Smooth muscle cell (in vitro differentiated cells): ENCODE data around the gene ACTR3. TPM values are rescaled to one million over a fixed set of nuclear protein-coding genes. Genes with fewer than 3 reads are reported as not detected.

ENCODE experiments used
- DNase-seq: peaks from one replicate; lab custom pipeline; 2025; ENCODE audit not compliant: unreplicated experiment; lab: John Stamatoyannopoulos, UW
- H2AFZ ChIP-seq: fragments of 200-600 bp; sonication (generic); 2 replicates; pipeline ENCODE4 v1.6.0; 2016; ENCODE audit warnings: antibody characterized with exemption, low read depth, mild to moderate bottlenecking
- H3F3A ChIP-seq: fragments of 200-600 bp; sonication (generic); 2 replicates; pipeline ENCODE4 v1.6.0; 2017; ENCODE audit warnings: antibody characterized with exemption, low read depth
- H3K27ac ChIP-seq: fragments of 200-600 bp; sonication (generic); 2 replicates; pipeline ENCODE4 v1.5.1; 2016; ENCODE audit warnings: low read depth, mild to moderate bottlenecking
- H3K27me3 ChIP-seq: fragments of 200-600 bp; sonication (generic); 2 replicates; pipeline ENCODE4 v1.6.1; 2016; ENCODE audit warnings: low read depth, mild to moderate bottlenecking
- H3K36me3 ChIP-seq: fragments of 200-600 bp; sonication (generic); 2 replicates; pipeline ENCODE4 v1.5.1; 2016; ENCODE audit warnings: low read depth
- H3K4me1 ChIP-seq: fragments of 200-600 bp; sonication (generic); 2 replicates; pipeline ENCODE4 v1.5.1; 2016; ENCODE audit warnings: low read depth
- H3K4me2 ChIP-seq: fragments of 200-600 bp; sonication (generic); 2 replicates; pipeline ENCODE4 v1.6.0; 2016; ENCODE audit warnings: mild to moderate bottlenecking
- H3K4me3 ChIP-seq: fragments of 200-600 bp; sonication (generic); 2 replicates; pipeline ENCODE4 v1.5.1; 2016; ENCODE audit warnings: mild to moderate bottlenecking
- H3K79me2 ChIP-seq: fragments of 200-600 bp; sonication (generic); 2 replicates; pipeline ENCODE4 v1.6.0; 2016; ENCODE audit warnings: low read depth, mild to moderate bottlenecking
- H3K9ac ChIP-seq: fragments of 200-600 bp; sonication (generic); 2 replicates; pipeline ENCODE4 v1.6.0; 2016; ENCODE audit warnings: low read depth
- H3K9me3 ChIP-seq: fragments of 200-600 bp; sonication (generic); replicated peaks from 2 replicates; pipeline ENCODE4 v1.5.1; 2016; ENCODE audit warnings: low read depth
- H4K20me1 ChIP-seq: fragments of 200-600 bp; sonication (generic); 2 replicates; pipeline ENCODE4 v1.6.0; 2016; ENCODE audit warnings: low read depth
- CTCF ChIP-seq: fragments of 200-600 bp; sonication (generic); IDR thresholded peaks from 2 replicates; pipeline ENCODE4 v1.5.1; 2017; ENCODE audit warnings: borderline replicate concordance, mild to moderate bottlenecking, antibody characterized with exemption; ENCODE audit not compliant: insufficient read depth, poor library complexity, severe bottlenecking
- WGBS: methylation state at CpG from one replicate; pipeline ENCODE4 v1.1.7; 2016; ENCODE audit warnings: low lambda C conversion rate; 5-methylcytosine and 5-hydroxymethylcytosine counted together
- polyA plus RNA-seq: library from polyadenylated mRNA; unstranded; fragments of >200 nt; fragmentation: Nextera tagmentation; extraction: Ambion mirVana; gene quantifications from 2 replicates; pipeline ENCODE4 v1.2.1, GENCODE V29; 2016
- total RNA-seq: library from RNA; depleted of rRNA; stranded (reverse); fragments of >200 nt; gene quantifications from 2 replicates; pipeline ENCODE4 v1.2.3, GENCODE V29; 2014

ACTR3 gene
- total and polyA plus RNA-seq, 2 experiments from 2014 or later = 173 to 263 TPM

DNA sequence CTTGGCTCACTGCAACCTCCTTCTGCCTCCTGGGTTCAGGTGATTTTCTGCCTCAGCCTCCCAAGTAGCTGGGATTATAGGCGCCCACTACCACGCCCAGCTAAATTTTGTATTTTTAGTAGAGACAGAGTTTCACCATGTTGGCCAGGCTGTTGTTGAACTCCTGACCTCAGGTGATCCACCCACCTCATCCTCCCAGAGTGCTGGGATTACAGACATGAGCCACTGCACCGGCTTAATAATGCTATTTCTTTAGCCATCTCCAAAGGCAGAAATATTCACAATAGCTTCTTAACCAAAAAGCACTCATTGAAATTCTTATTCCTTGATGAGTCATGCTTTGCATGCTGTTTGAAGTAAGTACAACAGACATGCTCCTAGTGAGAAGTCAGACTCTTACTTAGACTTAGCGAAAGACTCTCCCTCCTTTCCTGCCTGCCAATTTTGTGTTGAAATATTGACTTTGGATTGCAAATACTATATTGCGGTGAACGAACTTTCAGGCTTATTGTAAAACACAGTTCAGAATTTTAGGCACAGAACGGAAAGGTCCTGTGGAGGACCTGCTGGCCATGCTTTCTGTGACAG lies 4.4 kb downstream of the ACTR3 start:
- peaks cover 66% of the 10 kb centered on the region for H3K4me1 ChIP-seq
- no peaks in the 10 kb centered on the region for H3K9me3 ChIP-seq
- peaks cover 33% of the 10 kb centered on the region for H3F3A ChIP-seq
- peaks cover 78% of the 10 kb centered on the region for H4K20me1 ChIP-seq
- no peak overlapping the region for H3K4me3 ChIP-seq
- H3K4me2 ChIP-seq = peak overlapping the region; percentile 98
- no peaks in the 10 kb centered on the region for H3K27me3 ChIP-seq
- H2AFZ ChIP-seq = no peak overlapping the region
- H3K36me3 ChIP-seq = no peaks in the 10 kb centered on the region
- H3K79me2 ChIP-seq = peaks cover 92% of the 10 kb centered on the region
- 51% methylated on average over 7 of the region's 7 CpGs for WGBS
- no peak for TF ChIP-seq CTCF
- no peak for DNase-seq
- H3K9ac ChIP-seq = peak overlapping the region; percentile 7
- peak overlapping the region; percentile 73 for H3K27ac ChIP-seq

GRCh38 chr2:113895301-113895700 lies 5.4 kb downstream of the ACTR3 start:
- Histone ChIP-seq H3F3A (peaks cover 33% of the 10 kb centered on the region), H3K9ac (no peak overlapping the region), H3K9me3 (no peaks in the 10 kb centered on the region), H2AFZ (no peak overlapping the region), H3K79me2 (peaks cover 100% of the 10 kb centered on the region), H3K27ac (peak overlapping the region; percentile 73), H3K36me3 (no peaks in the 10 kb centered on the region), H3K4me3 (no peak overlapping the region), H3K4me2 (peak overlapping the region; percentile 98), H3K4me1 (peaks cover 66% of the 10 kb centered on the region), H3K27me3 (no peaks in the 10 kb centered on the region), H4K20me1 (peaks cover 88% of the 10 kb centered on the region)
- no peak for DNase-seq
- 80% methylated on average over 4 of the region's 4 CpGs for WGBS
- TF ChIP-seq CTCF = no peak

DNA sequence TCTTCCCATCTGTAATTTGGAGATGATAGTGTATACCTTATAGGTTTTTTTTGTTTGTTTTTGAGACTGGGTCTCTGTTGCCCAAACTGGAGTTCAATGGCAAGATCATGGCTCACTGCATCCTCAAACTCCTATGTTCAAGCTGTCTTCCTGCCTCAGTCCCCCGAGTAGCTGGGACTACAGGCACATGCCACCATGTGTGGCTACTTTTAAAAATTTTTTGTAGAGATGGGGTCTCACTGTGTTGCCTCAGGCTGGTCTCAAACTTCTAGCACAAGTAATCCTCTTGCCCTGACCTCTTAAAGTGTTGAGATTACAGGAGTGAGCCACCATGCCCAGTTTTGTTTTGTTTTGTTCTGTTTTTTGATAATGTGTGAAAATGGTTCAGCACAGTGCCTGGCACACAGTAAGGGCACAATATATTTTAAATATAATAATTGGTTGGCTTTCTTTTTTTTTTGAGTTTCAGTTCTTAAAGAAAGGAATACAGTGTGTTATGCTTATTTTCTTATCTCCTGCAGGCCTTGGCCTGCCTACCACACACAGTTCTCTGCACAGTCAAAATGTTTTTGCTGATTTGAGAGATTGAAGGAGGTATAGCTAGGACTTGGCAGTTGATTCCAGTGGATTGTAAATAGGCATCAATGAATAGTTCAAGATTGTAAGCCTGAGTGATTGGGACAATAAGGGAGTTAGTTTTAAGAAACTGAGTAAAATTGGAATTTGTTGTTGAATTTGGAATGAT lies 6.1 kb downstream of the ACTR3 start:
- no peak overlapping the region for H2AFZ ChIP-seq
- H3K4me3 ChIP-seq = no peak overlapping the region
- no peaks in the 10 kb centered on the region for H3K9me3 ChIP-seq
- H3K4me1 ChIP-seq = peaks cover 66% of the 10 kb centered on the region
- H3K79me2 ChIP-seq = peaks cover 100% of the 10 kb centered on the region
- no peak for TF ChIP-seq CTCF
- peaks cover 30% of the 10 kb centered on the region for H3F3A ChIP-seq
- no peaks in the 10 kb centered on the region for H3K27me3 ChIP-seq
- H4K20me1 ChIP-seq = peaks cover 95% of the 10 kb centered on the region
- peak overlapping the region; percentile 73 for H3K27ac ChIP-seq
- H3K36me3 ChIP-seq = no peaks in the 10 kb centered on the region
- peak overlapping the region; percentile 98 for H3K4me2 ChIP-seq
- 83% methylated on average over 1 of the region's 1 CpG for WGBS
- DNase-seq = no peak
- H3K9ac ChIP-seq = no peak overlapping the region
